Stimulated activated CD4-positive, alpha-beta T cell treated with anti-CD3 and anti-CD28 coated beads, Interleukin-1b, Interleukin-23, amount 100 ng/mL, for 24 hours (primary cell): Measurements from ENCODE around the gene CCDC97.
"Not testable (repeated sequence)": the region's sequence is repeated elsewhere in the genome, so short reads cannot be mapped to it uniquely, and the experiment has no call there.

Experiments
- DNase-seq, 4 experiments: peaks; one replicate each; pipeline ENCODE4 v3.0.0-alpha.2; 2020; ENCODE audit warnings: low read depth in 4 of 4, low spot score in 1 of 4

CCDC97 gene

GRCh38 chr19:41310033-41310831 lies at the start of gene CCDC97:
Gene CCDC97, plus strand, starts transcription at chr19:41310172. Its CDS starts 139 bp downstream, at chr19:41310311.
- DNase-seq, result peak; percentile 72 to 85 (median 81)

- DNase-seq, result no peak
Observed at GRCh38 chr19:41261474-41262190, 48.3 kb upstream of the CCDC97 start.

GRCh38 chr19:41263042-41263849 lies 46.7 kb upstream of the CCDC97 start:
- peak; percentile 49 to 74 (median 65) for DNase-seq

GRCh38 chr19:41263850-41264580 lies 46.0 kb upstream of the CCDC97 start, which contains the start of gene HNRNPUL1:
Gene HNRNPUL1, plus strand, starts transcription at chr19:41264372. Its CDS starts 132 bp downstream, at chr19:41264504.
- DNase-seq, result peak; percentile 95 to 99 (median 98)

GRCh38 chr19:41264581-41265394 lies 45.2 kb upstream of the CCDC97 start:
- peak in 3 of 4 experiments; percentile 55 to 71 (median 67) for DNase-seq

- DNase-seq, result no peak
Observed at GRCh38 chr19:41265395-41266153, 44.4 kb upstream of the CCDC97 start.

GRCh38 chr19:41269055-41269454 lies 40.9 kb upstream of the CCDC97 start:
- DNase-seq, result no peak

GRCh38 chr19:41269571-41269970 lies 40.4 kb upstream of the CCDC97 start:
- DNase-seq, result no peak

- DNase-seq, result no peak
Observed at GRCh38 chr19:41273076-41273475, 36.9 kb upstream of the CCDC97 start.

GRCh38 chr19:41274802-41275201 lies 35.2 kb upstream of the CCDC97 start:
- DNase-seq, result no peak

- DNase-seq, result no peak
Observed at GRCh38 chr19:41276231-41276630, 33.7 kb upstream of the CCDC97 start.

GRCh38 chr19:41278478-41278877 lies 31.5 kb upstream of the CCDC97 start:
- no peak for DNase-seq

GRCh38 chr19:41288673-41289530 lies 21.1 kb upstream of the CCDC97 start:
- DNase-seq, result no peak

- DNase-seq, result not testable (repeated sequence)
Observed at GRCh38 chr19:41289814-41290213, 20.2 kb upstream of the CCDC97 start.

- no peak for DNase-seq
Observed at GRCh38 chr19:41294393-41294792, 15.6 kb upstream of the CCDC97 start.

- DNase-seq, result no peak
Observed at GRCh38 chr19:41295499-41295898, 14.5 kb upstream of the CCDC97 start.

- no peak for DNase-seq
Observed at GRCh38 chr19:41296433-41296871, 13.5 kb upstream of the CCDC97 start.
